ENCODE data around the gene COL13A1.

COL13A1 gene

DNA sequence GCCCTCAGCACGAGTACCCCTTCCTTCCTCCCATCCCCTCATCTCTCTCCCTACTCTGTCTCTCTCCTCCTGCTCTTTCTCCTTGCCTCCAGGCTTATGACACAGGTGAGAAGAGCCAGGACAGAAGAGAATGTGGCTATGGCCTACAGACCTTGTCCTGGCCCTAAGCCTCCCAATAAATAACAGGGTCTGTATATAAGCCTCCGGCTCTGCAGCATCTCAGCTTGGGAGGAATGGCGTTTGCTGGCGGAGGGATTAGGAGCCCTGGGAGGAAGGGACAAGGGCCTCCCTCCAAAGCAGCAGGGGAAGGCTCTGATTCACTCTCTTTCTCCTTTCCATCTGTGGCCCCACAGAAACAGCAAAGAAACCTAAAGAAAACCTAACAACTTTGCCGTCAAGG lies 45.8 kb downstream of the COL13A1 start:
- no peak for FAIRE-seq
- no peak for DNase-seq (ENCODE audit: insufficient read length, low spot score)
- TF ChIP-seq POU2F2 (IDR thresholded peaks at IDR 0.05; ENCODE audit: low read depth, low read length) (no peak), TAF1 (IDR thresholded peaks at IDR 0.05; ENCODE audit: low read depth, low read length) (no peak), PAX5 (IDR thresholded peaks at IDR 0.05; ENCODE audit: insufficient read depth, low read length, severe bottlenecking) (no peak), SPI1 (IDR thresholded peaks at IDR 0.05; ENCODE audit: low read depth, low read length) (no peak), POLR2AphosphoS5 (IDR thresholded peaks at IDR 0.05; ENCODE audit: low read depth, low read length) (no peak), POLR2A (IDR thresholded peaks at IDR 0.05; ENCODE audit: low read depth, low read length) (no peak)

DNA sequence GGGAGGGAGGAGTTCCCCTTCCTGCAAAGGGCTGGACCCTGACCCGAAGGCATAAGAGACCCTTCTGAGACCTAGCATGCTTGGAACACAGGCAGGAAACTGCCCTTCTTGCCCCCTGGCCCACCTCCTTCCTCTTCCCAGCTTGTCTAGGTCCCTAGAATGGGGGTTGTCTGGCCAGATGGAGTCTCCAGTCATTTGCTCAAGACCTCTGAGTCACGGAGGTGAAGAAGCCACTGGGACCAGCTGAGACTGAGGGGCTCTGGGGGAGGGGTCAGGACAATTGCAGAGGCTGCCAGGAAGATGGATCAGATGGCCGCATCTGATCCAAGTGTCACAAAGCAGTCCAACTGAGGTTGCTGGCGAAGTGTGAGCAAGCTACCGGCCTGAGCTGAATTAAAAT lies 46.2 kb downstream of the COL13A1 start:
- DNase-seq (ENCODE audit: insufficient read length, low spot score): no peak
- TF ChIP-seq POU2F2 (IDR thresholded peaks at IDR 0.05; ENCODE audit: low read depth, low read length) (no peak), PAX5 (IDR thresholded peaks at IDR 0.05; ENCODE audit: insufficient read depth, low read length, severe bottlenecking) (no peak), SPI1 (IDR thresholded peaks at IDR 0.05; ENCODE audit: low read depth, low read length) (no peak), POLR2AphosphoS5 (IDR thresholded peaks at IDR 0.05; ENCODE audit: low read depth, low read length) (no peak)
- no peak for FAIRE-seq

GRCh38 chr10:69848454-69848853 lies 46.7 kb downstream of the COL13A1 start:
- FAIRE-seq (no peak), DNase-seq (ENCODE audit: insufficient read length, low spot score) (no peak)
- TF ChIP-seq TAF1 (IDR thresholded peaks at IDR 0.05; ENCODE audit: low read depth, low read length): no peak
- no peak for TF ChIP-seq SPI1 (IDR thresholded peaks at IDR 0.05; ENCODE audit: low read depth, low read length)
- no peak for TF ChIP-seq POU2F2 (IDR thresholded peaks at IDR 0.05; ENCODE audit: low read depth, low read length)
- no peak for TF ChIP-seq PAX5 (IDR thresholded peaks at IDR 0.05; ENCODE audit: insufficient read depth, low read length, severe bottlenecking)
- no peak for TF ChIP-seq POLR2A (IDR thresholded peaks at IDR 0.05; ENCODE audit: low read depth, low read length)
- no peak for TF ChIP-seq POLR2AphosphoS5 (IDR thresholded peaks at IDR 0.05; ENCODE audit: low read depth, low read length)

- TF ChIP-seq SPI1 (IDR thresholded peaks at IDR 0.05; ENCODE audit: low read depth, low read length): no peak
- TF ChIP-seq POLR2AphosphoS5 (IDR thresholded peaks at IDR 0.05; ENCODE audit: low read depth, low read length): no peak
- no peak for TF ChIP-seq POLR2A (IDR thresholded peaks at IDR 0.05; ENCODE audit: low read depth, low read length)
- TF ChIP-seq PAX5 (IDR thresholded peaks at IDR 0.05; ENCODE audit: insufficient read depth, low read length, severe bottlenecking): no peak
- no peak for TF ChIP-seq TAF1 (IDR thresholded peaks at IDR 0.05; ENCODE audit: low read depth, low read length)
- no peak for TF ChIP-seq POU2F2 (IDR thresholded peaks at IDR 0.05; ENCODE audit: low read depth, low read length)
- FAIRE-seq (no peak), DNase-seq (ENCODE audit: insufficient read length, low spot score) (no peak)
Observed at GRCh38 chr10:69849825-69850224, 48.1 kb downstream of the COL13A1 start.

DNA sequence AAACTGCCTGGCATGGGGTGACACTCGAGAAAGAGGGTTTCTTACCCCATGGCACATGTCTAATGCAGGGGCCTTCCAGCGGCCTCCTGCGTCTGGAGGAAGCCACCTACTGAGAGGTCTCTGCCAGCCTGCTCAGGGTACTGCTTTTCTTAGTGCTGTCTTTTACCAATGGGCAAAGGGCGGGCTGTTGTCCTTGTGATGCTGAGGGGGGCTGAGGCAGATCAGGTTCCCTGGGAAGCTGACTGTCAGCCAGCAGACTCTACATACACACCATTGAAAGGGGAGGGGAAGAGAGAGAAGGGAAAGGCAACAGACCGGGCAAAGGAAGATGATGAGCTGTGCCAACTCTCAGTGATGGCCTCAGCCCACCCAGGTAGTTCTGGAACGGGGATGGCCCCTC lies 48.7 kb downstream of the COL13A1 start:
- no peak for FAIRE-seq
- TF ChIP-seq POLR2AphosphoS5 (IDR thresholded peaks at IDR 0.05; ENCODE audit: low read depth, low read length) (no peak), PAX5 (IDR thresholded peaks at IDR 0.05; ENCODE audit: insufficient read depth, low read length, severe bottlenecking) (no peak), TAF1 (IDR thresholded peaks at IDR 0.05; ENCODE audit: low read depth, low read length) (no peak), POLR2A (IDR thresholded peaks at IDR 0.05; ENCODE audit: low read depth, low read length) (no peak), POU2F2 (IDR thresholded peaks at IDR 0.05; ENCODE audit: low read depth, low read length) (no peak), SPI1 (IDR thresholded peaks at IDR 0.05; ENCODE audit: low read depth, low read length) (no peak)
- DNase-seq (ENCODE audit: insufficient read length, low spot score): no peak

- DNase-seq (ENCODE audit: insufficient read length, low spot score) (no peak), FAIRE-seq (no peak)
Observed at GRCh38 chr10:69851306-69851705, 49.6 kb downstream of the COL13A1 start.

DNA sequence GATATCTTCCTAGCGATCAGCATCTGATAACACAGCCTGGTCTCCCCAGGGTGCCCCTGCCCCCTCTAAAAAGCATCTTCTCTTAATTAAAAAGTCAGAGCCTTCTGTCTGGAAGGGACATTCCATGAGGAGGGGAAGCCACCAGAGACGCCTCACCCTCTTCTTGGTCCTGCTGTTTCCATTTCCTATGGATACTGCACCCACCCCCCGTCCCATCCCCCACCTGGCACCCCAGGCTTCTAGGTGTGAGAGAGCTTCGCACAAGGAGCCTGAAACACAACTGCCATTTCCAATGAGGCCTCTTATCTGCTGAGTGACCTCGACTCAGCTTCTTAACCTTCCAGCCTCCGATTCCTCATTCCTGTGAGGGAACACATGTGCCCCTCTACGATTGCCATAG lies 51.4 kb downstream of the COL13A1 start:
- no peak for DNase-seq (ENCODE audit: insufficient read length, low spot score)
- FAIRE-seq: no peak
- TF ChIP-seq POU2F2 (IDR thresholded peaks at IDR 0.05; ENCODE audit: low read depth, low read length): no peak
- TF ChIP-seq PAX5 (IDR thresholded peaks at IDR 0.05; ENCODE audit: insufficient read depth, low read length, severe bottlenecking): no peak
- no peak for TF ChIP-seq POLR2A (IDR thresholded peaks at IDR 0.05; ENCODE audit: low read depth, low read length)
- no peak for TF ChIP-seq TAF1 (IDR thresholded peaks at IDR 0.05; ENCODE audit: low read depth, low read length)
- TF ChIP-seq POLR2AphosphoS5 (IDR thresholded peaks at IDR 0.05; ENCODE audit: low read depth, low read length): no peak
- no peak for TF ChIP-seq SPI1 (IDR thresholded peaks at IDR 0.05; ENCODE audit: low read depth, low read length)

More at GRCh38 chr10:69851306-69851705, 49.6 kb downstream of the COL13A1 start:
- no peak for TF ChIP-seq POU2F2 (IDR thresholded peaks at IDR 0.05; ENCODE audit: low read depth, low read length)
- no peak for TF ChIP-seq TAF1 (IDR thresholded peaks at IDR 0.05; ENCODE audit: low read depth, low read length)
- TF ChIP-seq PAX5 (IDR thresholded peaks at IDR 0.05; ENCODE audit: insufficient read depth, low read length, severe bottlenecking): no peak
- TF ChIP-seq POLR2AphosphoS5 (IDR thresholded peaks at IDR 0.05; ENCODE audit: low read depth, low read length): no peak
- no peak for TF ChIP-seq SPI1 (IDR thresholded peaks at IDR 0.05; ENCODE audit: low read depth, low read length)

- no peak for FAIRE-seq
- TF ChIP-seq PAX5 (IDR thresholded peaks at IDR 0.05; ENCODE audit: insufficient read depth, low read length, severe bottlenecking): no peak
- TF ChIP-seq SPI1 (IDR thresholded peaks at IDR 0.05; ENCODE audit: low read depth, low read length): no peak
- TF ChIP-seq POLR2AphosphoS5 (IDR thresholded peaks at IDR 0.05; ENCODE audit: low read depth, low read length): no peak
- no peak for TF ChIP-seq POU2F2 (IDR thresholded peaks at IDR 0.05; ENCODE audit: low read depth, low read length)
- no peak for TF ChIP-seq POLR2A (IDR thresholded peaks at IDR 0.05; ENCODE audit: low read depth, low read length)
- no peak for TF ChIP-seq TAF1 (IDR thresholded peaks at IDR 0.05; ENCODE audit: low read depth, low read length)
- DNase-seq (ENCODE audit: insufficient read length, low spot score): no peak
Observed at GRCh38 chr10:69854511-69855345, 53.0 kb downstream of the COL13A1 start.

GRCh38 chr10:69855346-69856111 lies 53.8 kb downstream of the COL13A1 start:
- FAIRE-seq (no peak), DNase-seq (ENCODE audit: insufficient read length, low spot score) (no peak)
- TF ChIP-seq POU2F2 (IDR thresholded peaks at IDR 0.05; ENCODE audit: low read depth, low read length): no peak
- no peak for TF ChIP-seq POLR2A (IDR thresholded peaks at IDR 0.05; ENCODE audit: low read depth, low read length)
- TF ChIP-seq PAX5 (IDR thresholded peaks at IDR 0.05; ENCODE audit: insufficient read depth, low read length, severe bottlenecking): no peak
- no peak for TF ChIP-seq TAF1 (IDR thresholded peaks at IDR 0.05; ENCODE audit: low read depth, low read length)
- TF ChIP-seq SPI1 (IDR thresholded peaks at IDR 0.05; ENCODE audit: low read depth, low read length): no peak
- no peak for TF ChIP-seq POLR2AphosphoS5 (IDR thresholded peaks at IDR 0.05; ENCODE audit: low read depth, low read length)
